Heart right ventricle (tissue), 16 donors: ENCODE measurements around the gene BMPER. TPM values are rescaled to one million over a fixed set of nuclear protein-coding genes. Genes with fewer than 3 reads are reported as not detected.
"Not testable (repeated sequence)": the region's sequence is repeated elsewhere in the genome, so short reads cannot be mapped to it uniquely, and the experiment has no call there.

ENCODE experiments used
- ATAC-seq, 8 donors: fragments of 200-7000 bp; cut with Tn5 transposase; one replicate each; pipeline ENCODE4 v1.9.1; 2020; ENCODE audit warnings: mild to moderate bottlenecking in 8 of 8, moderate library complexity in 8 of 8, moderate number of reproducible peaks in 1 of 8
- DNase-seq, 2 donors: peaks; one replicate each; pipeline ENCODE4 v3.0.0-alpha.2; 2020
- H3K27ac ChIP-seq, 10 donors: fragments of 200-600 bp; sonication (generic) in 2 of 10; one replicate each; pipeline versions ENCODE4 v1.5.0 to v1.8.0; 2020 to 2022; ENCODE audit warnings: mild to moderate bottlenecking in 3 of 10
- H3K27me3 ChIP-seq, 7 donors: fragments of 200-600 bp; one replicate each; pipeline ENCODE4 v1.8.0; 2021 to 2022; ENCODE audit warnings: mild to moderate bottlenecking in 2 of 7
- H3K36me3 ChIP-seq, 9 donors: fragments of 200-600 bp; sonication (generic) in 1 of 9; one replicate each; pipeline versions ENCODE4 v1.5.0 to v1.8.0; 2020 to 2022; ENCODE audit warnings: mild to moderate bottlenecking in 2 of 9
- H3K4me1 ChIP-seq, 9 donors: fragments of 200-600 bp; sonication (generic) in 1 of 9; one replicate each; pipeline versions ENCODE4 v1.5.0 to v1.8.0; 2020 to 2022; ENCODE audit warnings: mild to moderate bottlenecking in 4 of 9
- H3K4me3 ChIP-seq, 10 donors: fragments of 200-600 bp; sonication (generic) in 2 of 10; one replicate each; pipeline versions ENCODE4 v1.5.0 to v1.8.0; 2020 to 2022; ENCODE audit warnings: mild to moderate bottlenecking in 7 of 10, moderate library complexity in 2 of 10
- H3K9me3 ChIP-seq, 11 donors: fragments of 200-600 bp in 10 of 11; sonication (generic) in 2 of 11; one replicate each; pipeline versions ENCODE4 v1.5.0 to v1.8.0; 2013 to 2022; ENCODE audit warnings: mild to moderate bottlenecking in 2 of 11, control low read depth in 1 of 11, moderate library complexity in 1 of 11
- whole genome bisulfite sequencing, 2 donors: extraction: QIAGEN DNeasy Blood & Tissue Kit; methylation state at CpG; one replicate each; pipeline ENCODE4 v1.1.7; 2013; ENCODE audit warnings: inconsistent platforms in 1 of 2; 5-methylcytosine and 5-hydroxymethylcytosine counted together
- intact Hi-C, 10 donors: fragments of 100-400 bp; cut with DNase I; formaldehyde crosslinking; loops; one replicate each; pipeline versions ENCODE4 v1.11.1 to v1.14.2; 2022
- polyA plus RNA-seq, 2 donors: library from polyadenylated mRNA; stranded (reverse); fragments of 200-250 nt; gene quantifications; one replicate each; pipeline ENCODE4 v1.2.3, GENCODE V29; 2013
- total RNA-seq, 10 donors: library from RNA; stranded (reverse); fragmentation: NEBNext Ultra II Directional in 3 of 10; extraction: Animal tissue kit (Norgen Biotek cat#: 25700) in 3 of 10; gene quantifications; one replicate each; pipeline versions ENCODE4 v1.2.1 to v1.2.4, GENCODE V29; 2021 to 2023
- TF ChIP-seq, protein P1 (sequence below), 9 donors: fragments of 200-600 bp; sonication (generic) in 2 of 9; IDR thresholded peaks; one replicate each; pipeline versions ENCODE4 v1.5.0 to v1.8.0; 2021 to 2022; ENCODE audit warnings: antibody characterized with exemption in 9 of 9, mild to moderate bottlenecking in 5 of 9, moderate library complexity in 1 of 9
- donor health status: Arrhythmogenic right ventricular cardiomyopathy.
- donor health status: ischemic (EF 13 %, LVEDD 7.1; RV severe dilation, severe dysfunction).
- donor health status: healthy with polysubstance abuse.
- donor health status: DM: no; HTN: yes; CAD: no.
- donor health status: DM: no; HTN: no; CAD: no.
- donor health status: ischemic (EF 25% LVEDD 6.9; RV normal size, moderate dysfunction).
- donor health status: ischemic (EF 25% LVEDD 5.7; RV mildly dilated, moderate dysfunction).
- donor health status: healthy.
- donor health status: DM: yes; HTN: yes; CAD: no.
- donor health status: Ischemic cardiomyopathy.
- donor health status: ischemic (EF 35%, LVEDD 5.7; RV mildly dilated, moderate dysfunction).
- donor health status: nonischemic (EF 11% LVEDD 7.7; RV severe dilation, severe dysfunction).
- donor health status: DM: yes; HTN: yes; CAD: no.
- donor health status: PGD.
- donor health status: ischemic (EF 29% LVEDD 5.4; RV normal size, mild dysfunction).
- donor health status: nonischemic (EF 23%, LVEDD 6.1; RV moderate dilation, normal function).

Gene BMPER
- total and polyA plus RNA-seq, 12 donors = 0.70 to 3.9 (median 1.5) TPM

GRCh38 chr7:34165466-34165865 is 260.1 kb downstream of the BMPER start:
- Histone ChIP-seq H3K27ac (no peak overlapping the region), H3K4me1 (no peaks in the 10 kb centered on the region), H3K36me3 (no peaks in the 10 kb centered on the region), H3K4me3 (no peak overlapping the region), H3K27me3 (no peaks in the 10 kb centered on the region), H3K9me3 (peaks cover 0 to 4% (median 0%) of the 10 kb centered on the region in 11 donors)
- ATAC-seq = peak in 2 of 8 donors; percentile 25 to 41
- WGBS, 2 donors = 65 to 85% methylated on average over 1 of the region's 1 CpG
- no peak for DNase-seq
- intact Hi-C loops = no loop called here
- TF ChIP-seq, protein P1, sequence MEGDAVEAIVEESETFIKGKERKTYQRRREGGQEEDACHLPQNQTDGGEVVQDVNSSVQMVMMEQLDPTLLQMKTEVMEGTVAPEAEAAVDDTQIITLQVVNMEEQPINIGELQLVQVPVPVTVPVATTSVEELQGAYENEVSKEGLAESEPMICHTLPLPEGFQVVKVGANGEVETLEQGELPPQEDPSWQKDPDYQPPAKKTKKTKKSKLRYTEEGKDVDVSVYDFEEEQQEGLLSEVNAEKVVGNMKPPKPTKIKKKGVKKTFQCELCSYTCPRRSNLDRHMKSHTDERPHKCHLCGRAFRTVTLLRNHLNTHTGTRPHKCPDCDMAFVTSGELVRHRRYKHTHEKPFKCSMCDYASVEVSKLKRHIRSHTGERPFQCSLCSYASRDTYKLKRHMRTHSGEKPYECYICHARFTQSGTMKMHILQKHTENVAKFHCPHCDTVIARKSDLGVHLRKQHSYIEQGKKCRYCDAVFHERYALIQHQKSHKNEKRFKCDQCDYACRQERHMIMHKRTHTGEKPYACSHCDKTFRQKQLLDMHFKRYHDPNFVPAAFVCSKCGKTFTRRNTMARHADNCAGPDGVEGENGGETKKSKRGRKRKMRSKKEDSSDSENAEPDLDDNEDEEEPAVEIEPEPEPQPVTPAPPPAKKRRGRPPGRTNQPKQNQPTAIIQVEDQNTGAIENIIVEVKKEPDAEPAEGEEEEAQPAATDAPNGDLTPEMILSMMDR (IDR thresholded peaks at IDR 0.05) = no peak

- TF ChIP-seq, protein P1 (IDR thresholded peaks at IDR 0.05) = peak in 8 of 9 donors; percentile 18 to 58 (median 44)
- no peak overlapping the region for H3K4me3 ChIP-seq
- no peak overlapping the region for H3K27ac ChIP-seq
- no peaks in the 10 kb centered on the region for H3K36me3 ChIP-seq
- no peaks in the 10 kb centered on the region for H3K27me3 ChIP-seq
- intact Hi-C loops = no loop called here
- DNase-seq (no peak), ATAC-seq (no peak)
- H3K4me1 ChIP-seq = no peaks in the 10 kb centered on the region
- peaks cover 0 to 4% (median 0%) of the 10 kb centered on the region in 11 donors for H3K9me3 ChIP-seq
- WGBS, 2 donors = 95 to 96% methylated on average over 3 of the region's 3 CpGs
These were observed 260.7 kb downstream of the BMPER start for GRCh38 chr7:34165927-34166550.

DNA sequence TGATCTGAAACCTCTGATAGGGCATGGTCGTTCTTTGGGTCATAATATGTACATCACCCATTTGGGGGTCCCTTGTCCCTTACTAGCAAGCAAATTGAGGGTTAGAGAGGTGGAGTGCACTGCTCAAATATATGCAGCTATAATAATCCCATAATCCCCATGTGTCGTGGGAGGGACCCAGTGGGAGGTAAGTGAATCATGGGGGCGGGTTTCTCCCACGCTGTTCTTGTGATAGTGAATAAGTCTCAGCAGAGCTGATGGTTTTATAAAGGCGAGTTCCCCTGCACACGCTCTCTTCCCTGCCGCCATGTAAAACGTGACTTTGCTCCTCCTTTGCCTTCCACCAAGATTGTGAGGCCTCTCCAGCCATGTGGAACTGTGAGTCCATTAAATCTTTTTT is 262.7 kb downstream of the BMPER start:
- ATAC-seq (no peak), DNase-seq (no peak)
- no peak overlapping the region for H3K27ac ChIP-seq
- no peak overlapping the region for H3K4me3 ChIP-seq
- H3K9me3 ChIP-seq = peaks cover 0 to 4% (median 0%) of the 10 kb centered on the region in 11 donors
- intact Hi-C loops = no loop called here
- H3K36me3 ChIP-seq = no peaks in the 10 kb centered on the region
- 80 to 82% methylated on average over 8 of the region's 8 CpGs for WGBS, 2 donors
- no peaks in the 10 kb centered on the region for H3K27me3 ChIP-seq
- H3K4me1 ChIP-seq = no peaks in the 10 kb centered on the region
- TF ChIP-seq, protein P1 (IDR thresholded peaks at IDR 0.05) = no peak

DNA sequence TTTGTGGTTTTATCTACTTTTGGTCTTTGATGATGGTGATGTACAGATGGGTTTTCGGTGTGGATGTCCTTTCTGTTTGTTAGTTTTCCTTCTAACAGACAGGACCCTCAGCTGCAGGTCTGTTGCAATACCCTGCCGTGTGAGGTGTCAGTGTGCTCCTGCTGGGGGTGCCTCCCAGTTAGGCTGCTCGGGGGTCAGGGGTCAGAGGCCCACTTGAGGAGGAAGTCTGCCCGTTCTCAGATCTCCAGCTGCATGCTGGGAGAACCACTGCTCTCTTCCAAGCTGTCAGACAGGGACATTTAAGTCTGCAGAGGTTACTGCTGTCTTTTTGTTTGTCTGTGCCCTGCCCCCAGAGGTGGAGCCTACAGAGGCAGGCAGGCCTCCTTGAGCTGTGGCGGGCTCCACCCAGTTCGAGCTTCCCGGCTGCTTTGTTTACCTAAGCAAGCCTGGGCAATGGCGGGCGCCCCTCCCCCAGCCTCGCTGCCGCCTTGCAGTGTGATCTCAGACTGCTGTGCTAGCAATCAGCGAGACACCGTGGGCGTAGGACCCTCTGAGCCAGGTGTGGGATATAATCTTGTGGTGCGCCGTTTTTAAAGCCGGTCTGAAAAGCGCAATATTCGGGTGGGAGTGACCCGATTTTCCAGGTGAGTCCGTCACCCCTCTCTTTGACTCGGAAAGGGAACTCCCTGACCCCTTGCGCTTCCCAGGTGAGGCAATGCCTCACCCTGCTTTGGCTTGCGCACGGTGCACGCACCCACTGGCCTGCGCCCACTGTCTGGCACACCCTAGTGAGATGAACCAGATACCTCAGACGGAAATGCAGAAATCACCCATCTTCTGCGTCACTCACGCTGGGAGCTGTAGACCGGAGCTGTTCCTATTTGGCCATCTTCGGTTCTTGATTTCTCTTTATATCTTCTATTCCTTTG is 269.6 kb downstream of the BMPER start:
- H3K9me3 ChIP-seq, H3K27ac ChIP-seq, ATAC-seq, H3K36me3 ChIP-seq, intact Hi-C loops, H3K4me1 ChIP-seq, H3K27me3 ChIP-seq, DNase-seq, H3K4me3 ChIP-seq: not testable (repeated sequence)
- WGBS, 2 donors = 77 to 82% methylated on average over 25 to 28 of the region's 32 CpGs
